Mesothelial cell of epicardium (in vitro differentiated cells): Measurements from ENCODE around the gene PFKFB2. TPM values are rescaled to one million over a fixed set of nuclear protein-coding genes. Genes with fewer than 3 reads are reported as not detected.

ENCODE experiments used
- DNase-seq, 2 experiments: peaks; one replicate each; pipeline ENCODE4 v3.0.0; 2021; ENCODE audit warnings: low spot score in 2 of 2; ENCODE audit not compliant: unreplicated experiment in 2 of 2
- H3K27ac Mint-ChIP-seq: 2 replicates; pipeline ENCODE4 v1.8.0; 2021; ENCODE audit warnings: mixed read lengths
- H3K27me3 Mint-ChIP-seq: 2 replicates; pipeline ENCODE4 v1.8.0; 2021; ENCODE audit warnings: low read depth, mixed read lengths
- H3K36me3 Mint-ChIP-seq: 2 replicates; pipeline ENCODE4 v1.8.0; 2021; ENCODE audit warnings: mixed read lengths
- H3K4me1 Mint-ChIP-seq: 2 replicates; pipeline ENCODE4 v1.8.0; 2021; ENCODE audit warnings: mixed read lengths
- H3K4me3 Mint-ChIP-seq: 2 replicates; pipeline ENCODE4 v1.8.0; 2021; ENCODE audit warnings: mild to moderate bottlenecking, moderate library complexity, mixed read lengths
- H3K9me3 Mint-ChIP-seq: 2 replicates; pipeline ENCODE4 v1.8.0; 2021; ENCODE audit warnings: mixed read lengths
- total RNA-seq: library from RNA; stranded (reverse); gene quantifications from 3 replicates; pipeline ENCODE4 v1.2.1, GENCODE V29; 2021
- TF ChIP-seq, protein P1 (sequence below): fragments of 200-600 bp; sonication (generic); IDR thresholded peaks from one replicate; pipeline ENCODE4 v1.5.0; 2021; ENCODE audit warnings: antibody characterized with exemption; ENCODE audit not compliant: unreplicated experiment

PFKFB2 gene
- total RNA-seq, 1 donor from 2014 or later, result 12.7 TPM

DNA sequence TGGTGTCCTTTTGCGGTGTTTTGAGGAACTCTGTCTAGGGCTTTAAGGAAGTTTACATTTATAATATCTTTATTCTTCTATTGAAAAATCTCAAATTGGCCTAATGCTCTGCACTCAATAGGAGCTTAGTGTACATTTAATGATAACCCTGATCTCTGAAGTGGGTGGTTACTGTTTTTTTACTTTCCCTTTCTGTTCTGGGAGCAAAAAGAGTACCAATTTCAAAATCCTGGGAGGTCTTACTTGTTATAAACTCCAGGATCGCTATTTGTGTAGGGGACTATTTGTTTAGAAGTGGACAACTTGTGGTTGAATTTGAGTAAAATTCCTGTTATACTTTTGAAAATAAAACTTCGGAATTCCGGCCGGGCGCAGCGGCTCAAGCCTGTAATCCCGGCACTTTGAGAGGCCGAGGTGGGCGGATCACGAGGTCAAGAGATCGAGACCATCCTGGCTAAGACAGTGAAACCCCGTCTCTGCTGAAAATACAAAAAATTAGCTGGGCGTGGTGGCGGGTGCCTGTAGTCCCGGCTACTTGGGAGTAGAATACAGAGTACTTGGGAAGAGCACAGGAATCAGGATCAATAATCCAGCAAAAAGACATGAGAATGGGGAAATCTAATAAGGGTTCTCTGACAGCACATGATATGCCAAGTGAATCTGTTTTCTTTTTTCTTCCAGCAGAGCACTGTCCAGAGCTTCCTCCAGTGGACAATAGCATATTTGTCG lies 36.7 kb downstream of the PFKFB2 start:
- no peak for DNase-seq
- Mint-ChIP-seq H3K27ac (peak overlapping the region; percentile 53), H3K36me3 (no peaks in the 10 kb centered on the region), H3K9me3 (no peaks in the 10 kb centered on the region), H3K4me1 (peaks cover 43% of the 10 kb centered on the region), H3K27me3 (no peaks in the 10 kb centered on the region), H3K4me3 (no peak overlapping the region)
- TF ChIP-seq, protein P1, sequence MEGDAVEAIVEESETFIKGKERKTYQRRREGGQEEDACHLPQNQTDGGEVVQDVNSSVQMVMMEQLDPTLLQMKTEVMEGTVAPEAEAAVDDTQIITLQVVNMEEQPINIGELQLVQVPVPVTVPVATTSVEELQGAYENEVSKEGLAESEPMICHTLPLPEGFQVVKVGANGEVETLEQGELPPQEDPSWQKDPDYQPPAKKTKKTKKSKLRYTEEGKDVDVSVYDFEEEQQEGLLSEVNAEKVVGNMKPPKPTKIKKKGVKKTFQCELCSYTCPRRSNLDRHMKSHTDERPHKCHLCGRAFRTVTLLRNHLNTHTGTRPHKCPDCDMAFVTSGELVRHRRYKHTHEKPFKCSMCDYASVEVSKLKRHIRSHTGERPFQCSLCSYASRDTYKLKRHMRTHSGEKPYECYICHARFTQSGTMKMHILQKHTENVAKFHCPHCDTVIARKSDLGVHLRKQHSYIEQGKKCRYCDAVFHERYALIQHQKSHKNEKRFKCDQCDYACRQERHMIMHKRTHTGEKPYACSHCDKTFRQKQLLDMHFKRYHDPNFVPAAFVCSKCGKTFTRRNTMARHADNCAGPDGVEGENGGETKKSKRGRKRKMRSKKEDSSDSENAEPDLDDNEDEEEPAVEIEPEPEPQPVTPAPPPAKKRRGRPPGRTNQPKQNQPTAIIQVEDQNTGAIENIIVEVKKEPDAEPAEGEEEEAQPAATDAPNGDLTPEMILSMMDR, result no peak

DNA sequence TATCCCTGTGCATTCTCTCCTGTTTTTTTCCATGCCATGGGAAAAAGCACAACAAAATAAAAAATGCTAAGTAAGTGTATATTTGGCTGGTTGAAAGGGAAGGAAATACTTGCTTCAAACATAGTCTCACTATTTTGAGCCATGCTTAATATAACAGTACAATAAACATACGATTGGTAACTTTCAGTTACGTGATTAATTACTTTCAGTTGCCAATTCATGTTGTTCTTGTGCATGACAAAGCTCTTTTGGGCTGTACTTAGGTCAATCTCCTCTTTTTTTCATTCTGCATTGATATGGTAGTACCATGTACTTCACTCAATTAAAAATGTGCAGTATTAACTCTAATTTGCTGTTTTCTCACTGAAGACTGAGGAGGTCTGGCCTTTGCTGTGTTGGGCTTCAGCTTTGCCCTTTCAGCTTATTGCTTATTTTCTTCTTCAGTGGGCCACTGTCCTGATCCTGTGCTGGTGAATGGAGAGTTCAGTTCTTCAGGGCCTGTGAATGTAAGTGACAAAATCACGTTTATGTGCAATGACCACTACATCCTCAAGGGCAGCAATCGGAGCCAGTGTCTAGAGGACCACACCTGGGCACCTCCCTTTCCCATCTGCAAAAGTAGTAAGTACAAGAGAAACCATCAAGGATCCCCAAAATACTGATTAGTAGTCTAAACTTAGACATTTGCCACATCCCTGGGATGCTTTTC lies 38.3 kb downstream of the PFKFB2 start:
- Mint-ChIP-seq H3K4me3 (no peak overlapping the region), H3K27me3 (no peaks in the 10 kb centered on the region), H3K36me3 (no peaks in the 10 kb centered on the region), H3K4me1 (peaks cover 27% of the 10 kb centered on the region), H3K27ac (no peak overlapping the region), H3K9me3 (no peaks in the 10 kb centered on the region)
- TF ChIP-seq, protein P1, result no peak
- DNase-seq, result no peak

DNA sequence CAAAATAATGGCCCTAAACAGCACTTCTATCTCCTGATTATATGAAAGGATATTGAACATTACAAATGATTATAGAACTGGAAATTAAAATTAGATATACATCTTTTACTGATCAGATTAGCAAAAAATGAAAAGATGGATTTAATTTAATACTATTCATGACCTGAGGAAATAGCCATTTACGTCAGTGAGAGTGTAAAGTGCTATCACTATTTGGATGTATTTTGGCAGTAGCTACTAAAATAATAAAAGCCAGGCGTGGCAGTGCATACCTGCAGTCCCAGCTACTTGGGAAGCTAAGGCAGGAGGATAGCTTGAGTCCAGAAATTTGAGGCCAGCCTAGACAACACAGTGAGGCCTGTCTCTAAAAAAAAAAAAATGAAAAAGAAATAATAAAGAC lies 40.9 kb downstream of the PFKFB2 start:
- H3K9me3 Mint-ChIP-seq, result peaks cover 4% of the 10 kb centered on the region
- H3K36me3 Mint-ChIP-seq, result no peaks in the 10 kb centered on the region
- DNase-seq, result no peak
- no peak overlapping the region for H3K27ac Mint-ChIP-seq
- TF ChIP-seq, protein P1, result no peak
- no peaks in the 10 kb centered on the region for H3K27me3 Mint-ChIP-seq
- H3K4me3 Mint-ChIP-seq, result no peak overlapping the region
- peaks cover 5% of the 10 kb centered on the region for H3K4me1 Mint-ChIP-seq

DNA sequence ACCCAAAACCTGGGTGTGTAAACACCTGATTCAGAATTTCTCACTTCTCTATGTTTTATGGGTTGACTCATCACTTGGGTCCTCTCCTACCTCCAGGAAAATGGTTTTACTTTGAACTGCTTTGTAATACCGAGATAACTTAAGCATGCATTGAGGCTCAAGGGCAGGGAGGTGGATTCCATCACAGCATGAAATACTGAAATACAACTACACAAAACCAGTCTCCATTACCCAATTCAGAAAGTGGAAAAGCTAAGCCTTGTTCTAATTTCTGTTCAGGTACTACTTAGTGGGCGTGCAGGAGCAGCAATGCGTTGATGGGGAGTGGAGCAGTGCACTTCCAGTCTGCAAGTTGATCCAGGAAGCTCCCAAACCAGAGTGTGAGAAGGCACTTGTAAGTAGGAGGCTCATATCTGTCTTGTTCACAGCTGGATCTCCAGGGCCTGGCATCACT lies 44.8 kb downstream of the PFKFB2 start:
- Mint-ChIP-seq H3K27ac (no peak overlapping the region), H3K9me3 (peaks cover 4% of the 10 kb centered on the region), H3K4me3 (no peak overlapping the region), H3K4me1 (no peaks in the 10 kb centered on the region), H3K27me3 (no peaks in the 10 kb centered on the region), H3K36me3 (no peaks in the 10 kb centered on the region)
- no peak for DNase-seq
- TF ChIP-seq, protein P1, result no peak

DNA sequence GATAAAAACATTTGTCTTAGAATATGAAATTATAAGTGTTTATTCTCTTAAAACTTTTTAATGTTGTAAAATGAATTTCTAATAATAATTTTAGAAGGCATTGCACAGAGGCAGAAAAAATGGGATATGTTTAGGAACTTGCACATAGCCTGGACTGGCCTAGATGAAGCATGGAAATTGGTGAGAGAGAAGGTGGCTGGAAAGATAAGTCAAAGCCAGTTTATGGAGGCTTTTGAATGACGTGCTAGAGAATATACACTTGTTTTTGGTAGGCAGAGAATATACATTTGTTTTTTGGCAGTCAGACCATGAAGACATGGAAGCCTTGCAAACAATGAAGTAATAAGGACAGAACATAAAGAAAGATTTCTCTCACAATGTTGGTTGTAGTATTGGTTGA lies 48.6 kb downstream of the PFKFB2 start:
- Mint-ChIP-seq H3K27ac (no peak overlapping the region), H3K4me1 (no peaks in the 10 kb centered on the region)
- TF ChIP-seq, protein P1, result no peak

More for the DNA sequence above, 48.6 kb downstream of the PFKFB2 start:
- no peak overlapping the region for H3K4me3 Mint-ChIP-seq
- no peaks in the 10 kb centered on the region for H3K27me3 Mint-ChIP-seq
- no peak for DNase-seq
- peaks cover 4% of the 10 kb centered on the region for H3K9me3 Mint-ChIP-seq
- no peaks in the 10 kb centered on the region for H3K36me3 Mint-ChIP-seq
